ENCODE results near the gene OR8I2.
"Not testable (repeated sequence)": the region's sequence is repeated elsewhere in the genome, so short reads cannot be mapped to it uniquely, and the experiment has no call there.

The OR8I2 gene

DNA sequence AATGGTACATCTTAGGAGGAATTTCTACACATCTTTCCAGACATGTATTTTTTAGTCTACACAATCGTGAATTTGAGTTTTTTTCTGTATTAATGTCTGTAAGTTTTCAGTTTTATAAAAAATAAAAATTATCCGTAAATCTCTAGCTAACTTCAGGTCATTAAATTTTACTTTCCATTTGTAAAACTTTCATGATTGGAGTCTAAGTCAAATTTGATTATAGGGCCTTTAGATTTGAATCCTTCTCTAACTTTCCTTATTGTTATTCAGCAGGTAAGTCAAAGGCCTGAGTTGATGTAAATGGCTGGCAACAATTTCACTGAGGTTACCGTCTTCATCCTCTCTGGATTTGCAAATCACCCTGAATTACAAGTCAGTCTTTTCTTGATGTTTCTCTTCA is at the start of gene OR8I2:
TSS of gene OR8I2 (plus strand) at position 301 of the 400 bp plus-strand sequence. CDS start at position 301, 0 bp downstream.
- DNase-seq = no peak

DNA sequence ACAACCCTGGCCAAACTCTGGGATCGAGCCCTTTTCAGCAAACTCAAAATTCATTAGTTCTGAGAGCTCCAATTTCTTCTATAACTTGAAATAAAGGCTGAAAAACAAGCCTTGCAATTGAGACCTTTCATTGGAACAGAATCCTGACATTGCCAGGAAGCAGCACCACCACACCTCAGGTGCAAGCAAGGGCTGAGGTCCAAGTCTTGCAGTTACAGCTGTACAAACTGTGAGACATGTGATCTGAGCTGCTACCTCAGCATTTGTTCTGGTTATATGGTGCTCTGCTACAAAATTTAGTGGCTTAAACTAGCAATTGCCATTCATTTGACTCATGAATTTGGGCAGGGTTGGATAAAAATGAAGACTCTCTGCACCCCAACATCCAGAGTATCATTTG is 47.6 kb upstream of the OR8I2 start:
- DNase-seq = no peak

GRCh38 chr11:56048480-56048879 is 44.6 kb upstream of the OR8I2 start:
- no peak for DNase-seq

DNA sequence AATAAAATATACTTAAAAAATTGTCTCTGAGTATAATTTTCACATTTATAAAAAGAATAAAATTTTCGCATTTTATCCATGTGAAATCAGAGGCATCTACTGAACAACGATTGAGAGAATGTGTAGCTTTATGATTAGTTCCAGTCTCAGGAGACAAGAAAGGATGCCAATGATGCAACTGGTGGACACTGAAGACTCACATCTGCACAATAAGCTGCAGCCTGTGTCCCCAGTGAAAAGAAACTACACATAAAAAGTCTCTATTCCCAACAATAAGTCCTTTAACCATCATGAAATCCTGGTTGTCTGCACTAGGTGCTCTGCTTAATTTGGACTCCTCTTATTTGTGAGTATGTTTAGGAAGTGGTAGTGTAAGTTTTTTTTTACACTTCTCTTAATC is 43.6 kb upstream of the OR8I2 start:
- DNase-seq = no peak

DNA sequence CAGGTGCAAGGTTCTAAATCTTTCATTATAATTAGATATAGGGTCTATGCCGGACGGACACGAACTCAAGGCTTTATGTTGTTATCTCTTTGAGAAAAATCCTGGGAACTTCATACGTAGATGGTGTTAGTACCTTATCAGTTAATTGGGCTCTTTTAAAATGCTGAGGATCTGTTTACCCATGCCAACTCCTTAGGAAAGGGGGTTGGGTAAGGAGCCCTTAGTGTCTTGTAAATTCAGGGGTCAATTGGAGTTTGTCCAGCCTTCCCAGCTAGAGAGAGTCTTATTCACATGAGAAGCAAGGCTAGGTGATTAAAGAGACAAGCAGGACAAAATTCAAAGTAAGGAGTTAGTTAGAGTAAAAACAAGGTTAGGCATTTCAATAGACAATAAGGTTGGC is 36.7 kb upstream of the OR8I2 start:
- not testable (repeated sequence) for DNase-seq

DNA sequence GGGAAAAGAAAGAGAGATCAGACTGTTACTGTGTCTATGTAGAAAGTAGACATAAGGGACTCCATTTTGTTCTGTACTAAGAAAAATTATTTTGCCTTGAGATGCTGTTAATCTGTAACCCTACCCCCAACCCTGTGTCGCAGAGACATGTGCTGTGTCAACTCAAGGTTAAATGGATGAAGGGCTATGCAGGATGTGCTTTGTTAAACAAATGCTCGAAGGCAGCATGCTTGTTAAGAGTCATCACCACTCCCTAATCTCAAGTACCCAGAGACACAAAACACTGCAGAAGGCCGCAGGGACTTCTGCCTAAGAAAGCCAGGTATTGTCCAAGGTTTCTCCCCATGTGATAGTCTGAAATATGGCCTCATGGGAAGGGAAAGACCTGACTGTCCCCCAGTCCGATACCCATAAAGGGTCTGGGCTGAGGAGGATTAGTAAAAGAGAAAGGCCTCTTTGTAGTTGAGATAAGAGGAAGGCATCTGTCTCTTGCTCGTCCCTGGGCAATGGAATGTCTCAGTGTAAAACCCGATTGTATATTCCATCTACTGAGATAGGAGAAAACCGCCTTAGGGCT is 35.4 kb upstream of the OR8I2 start:
- not testable (repeated sequence) for DNase-seq

DNA sequence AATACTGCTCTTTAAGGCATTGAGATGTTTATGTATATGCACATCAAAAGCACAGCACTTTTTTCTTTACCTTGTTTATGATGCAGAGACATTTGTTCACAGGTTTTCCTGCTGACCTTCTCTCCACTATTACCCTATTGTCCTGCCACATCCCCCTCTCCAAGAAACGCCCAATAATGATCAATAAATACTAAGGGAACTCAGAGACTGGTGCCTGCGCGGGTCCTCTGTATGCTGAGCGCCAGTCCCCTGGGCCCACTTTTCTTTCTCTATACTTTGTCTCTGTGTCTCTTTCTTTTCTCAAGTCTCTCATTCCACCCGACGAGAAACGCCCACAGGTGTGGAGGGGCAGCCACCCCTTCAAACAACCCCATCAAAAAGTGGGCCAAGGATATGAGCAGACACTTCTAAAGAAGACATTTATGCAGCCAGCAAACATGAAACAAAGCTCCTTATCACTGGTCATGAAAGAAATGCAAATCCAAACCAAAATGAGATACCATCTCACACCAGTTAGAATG is 34.8 kb upstream of the OR8I2 start:
- DNase-seq = not testable (repeated sequence)

- DNase-seq = no peak
These were observed 26.1 kb upstream of the OR8I2 start for GRCh38 chr11:56066980-56067379.

DNA sequence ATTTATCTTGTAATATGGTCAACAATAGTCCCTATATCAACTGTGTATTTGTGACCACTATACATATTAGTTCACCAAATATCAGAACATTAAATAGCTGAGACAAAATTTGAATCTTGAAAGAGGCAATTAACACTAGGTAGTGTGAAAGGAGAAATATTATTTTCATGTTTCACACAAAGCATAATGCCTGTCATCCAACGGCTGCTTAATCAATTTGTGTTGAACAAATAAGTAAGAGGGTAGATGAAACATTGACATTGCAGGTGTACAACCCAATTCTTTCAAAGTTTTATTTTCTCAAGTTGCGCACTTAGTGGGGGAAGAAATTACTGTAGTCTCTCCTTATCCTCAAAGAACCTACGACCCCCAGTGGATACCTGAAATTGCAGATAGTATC is 3.4 kb upstream of the OR8I2 start:
- DNase-seq = no peak

DNA sequence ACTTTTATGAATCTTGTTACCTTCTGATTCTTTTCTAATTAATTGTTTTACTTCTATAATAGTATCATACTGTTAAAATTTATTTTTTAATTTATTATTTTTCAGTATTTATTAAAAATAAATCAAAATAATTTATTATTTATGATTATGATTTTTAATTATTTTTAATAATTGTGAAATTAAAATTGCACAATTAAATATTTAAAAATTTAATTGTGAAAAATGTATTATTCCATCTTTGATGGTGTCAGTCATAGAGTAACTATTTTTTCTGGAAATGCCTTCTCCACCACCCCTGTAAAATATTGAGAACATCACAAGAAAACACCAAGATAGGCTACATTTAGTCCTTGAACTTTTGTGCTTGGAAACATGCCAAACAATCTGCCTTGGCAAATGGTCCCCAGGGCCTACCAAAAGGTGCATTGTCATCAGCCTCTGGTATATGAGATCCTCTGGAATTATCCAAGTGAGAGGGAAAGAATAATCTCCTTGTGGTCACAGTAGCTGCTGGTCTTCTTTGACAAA is 10.2 kb downstream of the OR8I2 start, which contains the start of gene OR8H2:
TSS of gene OR8H2 (plus strand) at position 478 of the 528 bp plus-strand sequence. CDS start 1,356 bp downstream, outside the sequence.
- no peak for DNase-seq

DNA sequence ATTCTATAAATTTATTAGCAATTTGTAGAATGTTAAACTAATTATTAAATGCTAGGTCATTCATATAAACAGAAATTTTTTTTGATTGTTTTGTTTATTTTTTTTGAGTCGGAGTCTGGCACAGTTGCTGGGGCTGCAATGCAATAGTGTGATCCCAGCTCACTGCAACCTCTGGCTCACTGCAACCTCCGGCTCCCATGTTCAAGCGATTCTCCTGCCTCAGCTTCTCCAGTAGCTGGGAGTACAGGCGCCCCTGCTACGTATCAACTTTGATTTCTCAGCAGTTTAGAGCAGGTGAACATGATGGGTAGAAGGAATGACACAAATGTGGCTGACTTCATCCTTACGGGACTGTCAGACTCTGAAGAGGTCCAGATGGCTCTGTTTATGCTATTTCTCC is 29.0 kb downstream of the OR8I2 start, which contains the start of gene OR8H3:
TSS of gene OR8H3 (plus strand) at position 301 of the 400 bp plus-strand sequence. CDS start at position 301, 0 bp downstream.
- DNase-seq = no peak

- DNase-seq = no peak
These were observed 47.1 kb downstream of the OR8I2 start, which contains the start of gene OR8J3 for GRCh38 chr11:56140151-56140661. TSS of gene OR8J3 (minus strand) at chr11:56140201. CDS start at chr11:56137718, 2,483 bp downstream.

- not testable (repeated sequence) for DNase-seq
These were observed 50.6 kb downstream of the OR8I2 start for GRCh38 chr11:56143681-56144080.

Data from left hindlimb (tissue), 1 donor.